ENCODE results near the gene DEDD. TPM values are rescaled to one million over a fixed set of nuclear protein-coding genes. Genes with fewer than 3 reads are reported as not detected.

DEDD gene
- total and polyA plus RNA-seq, 2 donors from 2014 or later = 23.2 to 37.2 TPM

DNA sequence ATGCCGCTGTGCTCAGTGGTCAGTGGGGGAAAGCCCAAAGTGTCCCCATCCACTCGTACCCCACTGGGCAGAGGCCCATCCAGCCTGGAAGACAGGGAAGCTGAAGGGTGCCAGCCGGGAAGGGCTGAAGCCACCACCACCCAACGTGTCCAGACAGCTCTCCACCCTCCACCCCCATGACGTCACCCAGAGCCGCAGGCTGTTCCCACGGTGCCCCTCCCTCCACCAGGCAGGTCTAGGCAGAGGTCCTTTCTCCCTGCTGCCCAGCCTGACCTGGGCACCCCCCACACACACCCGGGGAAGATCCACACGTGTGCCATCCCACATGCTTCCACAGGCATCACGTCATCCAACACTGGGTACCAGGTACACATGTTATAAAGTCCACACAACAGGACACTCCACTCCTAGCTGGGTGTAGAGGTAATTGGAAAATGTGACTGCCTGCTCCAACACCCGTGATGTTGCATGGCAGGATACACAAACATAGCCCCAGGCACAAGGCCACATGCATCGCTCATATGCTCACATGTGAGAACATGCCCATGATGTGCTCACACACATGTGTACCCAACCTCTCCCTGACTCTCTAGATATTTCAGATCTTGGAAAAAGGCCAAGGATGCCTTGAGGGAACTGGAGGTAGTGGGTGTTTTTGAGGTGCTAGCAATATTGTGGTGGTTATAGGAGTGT is 57.6 kb downstream of the DEDD start:
- no peak overlapping the region for H3K9ac ChIP-seq (ENCODE audit: low read length in 3 of 3)
- no peak overlapping the region for H3K27ac ChIP-seq (ENCODE audit: low read depth in 2 of 2, low read length in 2 of 2)
- TF ChIP-seq CTCF (IDR thresholded peaks at IDR 0.05; ENCODE audit: borderline replicate concordance, extremely low read depth, insufficient read depth) = no peak
- FAIRE-seq (no peak), DNase-seq (no peak)
- no peaks in the 10 kb centered on the region for H3K4me1 ChIP-seq (ENCODE audit: control insufficient read depth in 2 of 3, insufficient read depth in 2 of 3, low read depth in 1 of 3, low read length in 3 of 3)
- intact Hi-C loops (cut with DNase I) = no loop called here
- H3K4me3 ChIP-seq (ENCODE audit: low read length in 3 of 3) = no peak overlapping the region
- H3K9me3 ChIP-seq (ENCODE audit: control insufficient read depth in 2 of 3, insufficient read depth in 1 of 3, low read length in 3 of 3) = no peaks in the 10 kb centered on the region
- H3K36me3 ChIP-seq (ENCODE audit: control insufficient read depth in 2 of 3, insufficient read depth in 3 of 3, low read length in 3 of 3) = peaks cover 0 to 3% (median 0%) of the 10 kb centered on the region in 3 donors
- no peaks in the 10 kb centered on the region for H3K27me3 ChIP-seq (ENCODE audit: control insufficient read depth, insufficient read depth, low read length)

DNA sequence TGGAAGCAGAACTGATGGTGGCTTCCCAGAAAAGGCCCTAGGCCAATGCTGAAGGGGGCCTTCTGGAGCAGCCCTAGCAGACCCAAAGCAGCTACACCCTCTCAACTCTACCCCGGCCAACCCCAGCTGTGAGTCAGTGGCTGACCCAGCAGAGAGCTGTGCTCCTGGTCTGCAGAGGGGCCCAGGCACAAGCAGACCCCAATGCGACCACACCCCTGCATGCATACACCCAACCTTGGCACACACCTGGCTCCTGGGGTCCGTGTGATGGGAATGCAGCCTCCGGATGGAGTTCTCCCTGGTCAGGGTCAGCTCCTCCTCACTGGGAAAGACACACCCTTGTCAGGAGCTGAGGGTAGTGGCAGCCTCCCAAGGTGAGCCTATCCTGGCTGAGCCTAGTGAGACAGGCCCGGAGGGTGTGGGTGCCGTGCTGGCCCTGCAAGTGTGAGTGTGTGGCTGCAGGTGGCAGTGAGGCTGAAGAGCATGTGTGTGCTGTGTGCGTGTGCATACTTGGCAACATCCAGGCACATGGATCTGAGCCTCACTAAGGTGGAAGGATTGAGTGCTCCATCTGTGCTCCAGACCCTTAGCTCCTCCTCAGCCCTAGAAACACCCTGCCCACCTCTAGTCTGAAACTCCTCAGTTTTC is 58.9 kb downstream of the DEDD start:
- H3K9ac ChIP-seq (ENCODE audit: low read length in 3 of 3) = no peak overlapping the region
- no peak overlapping the region for H3K4me3 ChIP-seq (ENCODE audit: low read length in 3 of 3)
- no peak for FAIRE-seq
- no peaks in the 10 kb centered on the region for H3K9me3 ChIP-seq (ENCODE audit: control insufficient read depth in 2 of 3, insufficient read depth in 1 of 3, low read length in 3 of 3)
- no peak for TF ChIP-seq CTCF (IDR thresholded peaks at IDR 0.05; ENCODE audit: borderline replicate concordance, extremely low read depth, insufficient read depth)
- no peak for DNase-seq
- H3K4me1 ChIP-seq (ENCODE audit: control insufficient read depth in 2 of 3, insufficient read depth in 2 of 3, low read depth in 1 of 3, low read length in 3 of 3) = no peaks in the 10 kb centered on the region
- H3K36me3 ChIP-seq (ENCODE audit: control insufficient read depth in 2 of 3, insufficient read depth in 3 of 3, low read length in 3 of 3) = peaks cover 0 to 3% (median 0%) of the 10 kb centered on the region in 3 donors
- H3K27me3 ChIP-seq (ENCODE audit: control insufficient read depth, insufficient read depth, low read length) = no peaks in the 10 kb centered on the region
- intact Hi-C loops (cut with DNase I) = no loop called here
- H3K27ac ChIP-seq (ENCODE audit: low read depth in 2 of 2, low read length in 2 of 2) = no peak overlapping the region

- no peaks in the 10 kb centered on the region for H3K4me1 ChIP-seq (ENCODE audit: control insufficient read depth in 2 of 3, insufficient read depth in 2 of 3, low read depth in 1 of 3, low read length in 3 of 3)
- intact Hi-C loops (cut with DNase I) = no loop called here
- no peak for FAIRE-seq
- no peak overlapping the region for H3K4me3 ChIP-seq (ENCODE audit: low read length in 3 of 3)
- H3K27me3 ChIP-seq (ENCODE audit: control insufficient read depth, insufficient read depth, low read length) = no peaks in the 10 kb centered on the region
- H3K9me3 ChIP-seq (ENCODE audit: control insufficient read depth in 2 of 3, insufficient read depth in 1 of 3, low read length in 3 of 3) = no peaks in the 10 kb centered on the region
- H3K36me3 ChIP-seq (ENCODE audit: control insufficient read depth in 2 of 3, insufficient read depth in 3 of 3, low read length in 3 of 3) = peaks cover 0 to 3% (median 0%) of the 10 kb centered on the region in 3 donors
- H3K9ac ChIP-seq (ENCODE audit: low read length in 3 of 3) = no peak overlapping the region
- H3K27ac ChIP-seq (ENCODE audit: low read depth in 2 of 2, low read length in 2 of 2) = no peak overlapping the region
- TF ChIP-seq CTCF (IDR thresholded peaks at IDR 0.05; ENCODE audit: borderline replicate concordance, extremely low read depth, insufficient read depth) = no peak
- DNase-seq = no peak
These were observed 59.6 kb downstream of the DEDD start for GRCh38 chr1:161072751-161073449.
